GM12865 (cell line): ENCODE data around the gene ZNF57.
A peak's percentile ranks its signal among the peaks of the same experiment; 100 is the strongest.
"Not testable (repeated sequence)": the region's sequence is repeated elsewhere in the genome, so short reads cannot be mapped to it uniquely, and the experiment has no call there.

Source experiments
- DNase-seq: peaks from one replicate; pipeline ENCODE4 v3.0.0; 2010; ENCODE audit warnings: low read depth
- H3K4me3 ChIP-seq: 2 replicates; pipeline ENCODE4 v1.5.1; 2011; ENCODE audit warnings: mild to moderate bottlenecking, low read depth, low read length, control low read depth
- CTCF ChIP-seq: IDR thresholded peaks from 2 replicates; pipeline ENCODE4 v1.5.1; 2011; ENCODE audit warnings: low read length, control low read depth, low read depth, inconsistent platforms; ENCODE audit not compliant: insufficient read depth; ENCODE audit errors: missing control alignments

The ZNF57 gene

GRCh38 chr19:2877398-2878331, 23.1 kb upstream of the ZNF57 start:
- no peak overlapping the region for H3K4me3 ChIP-seq
- no peak for DNase-seq
- no peak for TF ChIP-seq CTCF

- TF ChIP-seq CTCF: no peak
- no peak overlapping the region for H3K4me3 ChIP-seq
- no peak for DNase-seq
Observed at GRCh38 chr19:2883686-2884439, 16.9 kb upstream of the ZNF57 start.

GRCh38 chr19:2885736-2886135, 15.0 kb upstream of the ZNF57 start:
- no peak for TF ChIP-seq CTCF
- H3K4me3 ChIP-seq: no peak overlapping the region
- no peak for DNase-seq

- peak; percentile 80 for DNase-seq
- peak; percentile 60 for TF ChIP-seq CTCF
- H3K4me3 ChIP-seq: no peak overlapping the region
Observed at GRCh38 chr19:2887391-2887914, 13.3 kb upstream of the ZNF57 start.

GRCh38 chr19:2888731-2889224, 11.9 kb upstream of the ZNF57 start:
- TF ChIP-seq CTCF: no peak
- peak; percentile 83 for DNase-seq

GRCh38 chr19:2890531-2890930, 10.2 kb upstream of the ZNF57 start:
- DNase-seq, H3K4me3 ChIP-seq: not testable (repeated sequence)

More at GRCh38 chr19:2888731-2889224, 11.9 kb upstream of the ZNF57 start:
- peak overlapping the region; percentile 48 for H3K4me3 ChIP-seq

GRCh38 chr19:2896694-2897093, 4.0 kb upstream of the ZNF57 start:
- H3K4me3 ChIP-seq: no peak overlapping the region
- no peak for TF ChIP-seq CTCF
- DNase-seq: no peak
